Astrocyte (in vitro differentiated cells and primary cell): ENCODE data around the gene BBOX1.

ENCODE experiments used
- CTCF ChIP-seq: IDR thresholded peaks from 2 replicates; pipeline ENCODE4 v1.5.1; 2011; ENCODE audit warnings: low read depth, mild to moderate bottlenecking, inconsistent platforms, low read length, moderate library complexity; ENCODE audit not compliant: insufficient read depth
- EZH2 ChIP-seq: IDR thresholded peaks from 2 replicates; pipeline ENCODE4 v1.6.1; 2012; ENCODE audit warnings: mild to moderate bottlenecking, low read length, inconsistent platforms; ENCODE audit not compliant: insufficient read depth

- TF ChIP-seq EZH2 (no peak), CTCF (no peak)
Measured at GRCh38 chr11:27041141-27041899, 705 bp downstream of the BBOX1 start.
